Sigmoid colon (tissue), 4 donors: Measurements from ENCODE around the gene OR8D1.

Experiments used
- CTCF ChIP-seq, 4 experiments: fragments of 450-650 bp in 3 of 4; fragments of 200-600 bp in 1 of 4; IDR thresholded peaks; one replicate each; pipeline ENCODE4 v1.5.1; 2016 to 2019; ENCODE audit warnings: antibody characterized with exemption in 4 of 4, mild to moderate bottlenecking in 3 of 4, moderate library complexity in 2 of 4
- POLR2A ChIP-seq, 2 donors: fragments of 450-650 bp; IDR thresholded peaks; one replicate each; pipeline ENCODE4 v1.6.1; 2016; ENCODE audit warnings: antibody characterized with exemption in 2 of 2, mild to moderate bottlenecking in 2 of 2, moderate library complexity in 2 of 2
- POLR2AphosphoS5 ChIP-seq, 4 donors: sonication (generic); formaldehyde crosslinking; IDR thresholded peaks; one replicate each; pipeline ENCODE4 v1.6.1; 2017; ENCODE audit warnings: antibody characterized with exemption in 4 of 4

- TF ChIP-seq CTCF (IDR thresholded peaks at IDR 0.05) = no peak
- no peak for TF ChIP-seq POLR2A (IDR thresholded peaks at IDR 0.05)
- no peak for TF ChIP-seq POLR2AphosphoS5 (IDR thresholded peaks at IDR 0.05)
These were observed 618 bp downstream of the OR8D1 start for GRCh38 chr11:124313131-124313530.
